Measurements from ENCODE around the gene ANO5.

Gene ANO5

DNA sequence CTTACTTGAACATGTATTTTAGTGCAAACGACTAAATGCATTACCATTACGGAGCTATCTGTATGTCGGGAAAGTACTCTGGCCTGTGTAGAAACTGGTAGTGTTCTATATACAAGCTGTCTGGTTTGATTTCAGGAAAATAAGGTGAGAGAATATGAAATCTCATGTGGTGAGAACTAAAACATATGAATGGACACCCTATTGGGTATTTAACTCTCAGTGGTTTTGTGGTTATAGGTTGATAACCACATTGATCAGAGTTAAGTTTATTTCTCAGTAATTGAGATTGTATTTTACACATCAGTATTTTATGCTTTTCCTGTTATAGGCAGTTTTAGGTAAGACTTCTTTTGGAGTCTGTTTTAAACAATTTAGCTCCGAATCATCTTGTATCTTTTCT, 10.4 kb downstream of the ANO5 start:
- TF ChIP-seq CTCF (IDR thresholded peaks at IDR 0.05; ENCODE audit: low read depth, low read length) = no peak
- no peak overlapping the region for H3K27ac ChIP-seq
- no peaks in the 10 kb centered on the region for H3K27me3 ChIP-seq (ENCODE audit: insufficient read depth, low read depth, severe bottlenecking)
- H3K4me3 ChIP-seq (ENCODE audit: low read depth, low read length) = no peak overlapping the region
- no peak for DNase-seq
- no peaks in the 10 kb centered on the region for H3K36me3 ChIP-seq
- H3K9me3 ChIP-seq (ENCODE audit: severe bottlenecking) = no peaks in the 10 kb centered on the region

DNA sequence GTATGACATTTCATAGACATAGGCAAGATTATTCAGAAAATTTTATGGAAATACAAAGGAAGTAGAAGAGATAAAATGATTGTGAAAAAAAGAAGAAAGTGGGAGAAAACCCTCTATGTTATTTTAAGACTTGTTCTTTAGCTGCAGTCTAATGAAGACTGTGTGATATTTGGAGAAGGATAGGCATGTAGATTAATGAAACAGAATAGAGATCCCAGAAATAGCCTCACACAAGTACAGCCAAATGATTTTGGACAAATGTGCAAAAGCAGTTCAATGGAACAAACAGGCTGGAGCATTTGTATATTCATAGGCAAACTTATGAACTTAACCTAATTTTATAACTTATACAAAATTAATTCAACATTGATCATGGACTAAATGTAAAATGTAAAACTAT, 14.3 kb downstream of the ANO5 start:
- no peak for DNase-seq
- Histone ChIP-seq H3K4me3 (ENCODE audit: low read depth, low read length) (no peak overlapping the region), H3K27ac (no peak overlapping the region), H3K36me3 (no peaks in the 10 kb centered on the region), H3K27me3 (ENCODE audit: insufficient read depth, low read depth, severe bottlenecking) (no peaks in the 10 kb centered on the region), H3K9me3 (ENCODE audit: severe bottlenecking) (no peaks in the 10 kb centered on the region)
- no peak for TF ChIP-seq CTCF (IDR thresholded peaks at IDR 0.05; ENCODE audit: low read depth, low read length)

DNA sequence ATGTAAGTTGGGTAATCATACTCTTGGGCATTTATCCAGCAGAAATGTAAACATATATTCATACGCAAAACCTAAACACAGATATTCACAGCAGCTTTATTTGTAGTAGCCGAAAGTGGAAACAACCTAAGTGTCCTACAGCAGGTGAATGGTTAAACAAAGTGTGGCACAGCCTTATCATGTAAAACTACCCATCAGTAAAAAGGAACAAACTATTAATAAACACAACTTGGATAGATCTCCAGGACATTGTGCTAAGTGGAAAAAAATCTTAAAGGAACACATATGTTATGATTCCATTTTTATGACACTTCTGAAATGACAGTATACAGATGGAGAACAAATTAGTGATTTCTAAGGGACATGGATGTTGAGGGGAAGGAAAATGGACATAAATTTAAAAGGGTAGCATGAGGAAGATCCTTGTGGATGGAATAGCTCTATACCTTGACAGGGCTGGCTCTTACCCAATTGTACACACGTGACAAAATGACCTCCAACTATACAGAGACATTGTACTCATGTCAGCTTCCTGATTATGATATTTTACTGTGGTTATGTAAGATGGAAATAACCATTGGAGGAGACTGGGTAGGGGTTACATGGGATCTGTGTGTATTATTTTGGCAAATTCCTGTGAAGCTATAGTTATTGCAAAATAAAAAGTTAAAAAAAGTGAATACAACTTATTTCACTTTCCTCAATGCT, 15.4 kb downstream of the ANO5 start:
- no peaks in the 10 kb centered on the region for H3K9me3 ChIP-seq (ENCODE audit: severe bottlenecking)
- no peak for DNase-seq
- H3K27ac ChIP-seq = no peak overlapping the region
- no peaks in the 10 kb centered on the region for H3K27me3 ChIP-seq (ENCODE audit: insufficient read depth, low read depth, severe bottlenecking)
- no peak overlapping the region for H3K4me3 ChIP-seq (ENCODE audit: low read depth, low read length)
- H3K36me3 ChIP-seq = no peaks in the 10 kb centered on the region
- no peak for TF ChIP-seq CTCF (IDR thresholded peaks at IDR 0.05; ENCODE audit: low read depth, low read length)

DNA sequence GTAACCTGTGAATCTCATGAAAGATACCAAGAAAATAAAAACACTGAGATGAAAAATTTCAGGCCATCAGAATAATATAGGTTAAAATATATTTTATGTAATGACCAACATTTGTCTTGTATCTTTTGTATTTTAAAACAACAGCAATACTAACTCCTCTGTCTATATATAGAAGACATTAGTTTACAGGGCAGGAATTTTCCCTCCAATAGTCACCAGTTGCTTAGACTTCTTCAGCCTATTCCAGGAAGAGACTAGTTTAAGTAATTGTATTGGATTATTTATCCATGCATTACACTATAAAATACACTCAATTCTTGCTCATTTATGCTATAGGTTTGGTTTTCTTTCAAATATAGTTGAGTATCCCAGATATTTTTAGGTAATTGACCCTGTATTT, 24.1 kb downstream of the ANO5 start:
- no peaks in the 10 kb centered on the region for H3K36me3 ChIP-seq
- H3K9me3 ChIP-seq (ENCODE audit: severe bottlenecking) = no peaks in the 10 kb centered on the region
- no peaks in the 10 kb centered on the region for H3K27me3 ChIP-seq (ENCODE audit: insufficient read depth, low read depth, severe bottlenecking)
- no peak for DNase-seq
- H3K27ac ChIP-seq = no peak overlapping the region
- no peak overlapping the region for H3K4me3 ChIP-seq (ENCODE audit: low read depth, low read length)
- TF ChIP-seq CTCF (IDR thresholded peaks at IDR 0.05; ENCODE audit: low read depth, low read length) = no peak

- no peak overlapping the region for H3K27ac ChIP-seq
- no peak for TF ChIP-seq CTCF (IDR thresholded peaks at IDR 0.05; ENCODE audit: low read depth, low read length)
- no peaks in the 10 kb centered on the region for H3K36me3 ChIP-seq
- no peak for DNase-seq
- no peaks in the 10 kb centered on the region for H3K9me3 ChIP-seq (ENCODE audit: severe bottlenecking)
- no peak overlapping the region for H3K4me3 ChIP-seq (ENCODE audit: low read depth, low read length)
- H3K27me3 ChIP-seq (ENCODE audit: insufficient read depth, low read depth, severe bottlenecking) = no peaks in the 10 kb centered on the region
These were observed 28.3 kb downstream of the ANO5 start for GRCh38 chr11:22221143-22221542.

- Histone ChIP-seq H3K4me3 (ENCODE audit: low read depth, low read length) (no peak overlapping the region), H3K27ac (no peak overlapping the region), H3K27me3 (ENCODE audit: insufficient read depth, low read depth, severe bottlenecking) (no peaks in the 10 kb centered on the region), H3K9me3 (ENCODE audit: severe bottlenecking) (no peaks in the 10 kb centered on the region), H3K36me3 (no peaks in the 10 kb centered on the region)
- DNase-seq = no peak
- TF ChIP-seq CTCF (IDR thresholded peaks at IDR 0.05; ENCODE audit: low read depth, low read length) = no peak
These were observed 32.3 kb downstream of the ANO5 start for GRCh38 chr11:22225190-22225589.
